GM23248 (cell line): ENCODE data around the gene NPIPA5. TPM values are rescaled to one million over a fixed set of nuclear protein-coding genes. Genes with fewer than 3 reads are reported as not detected.
"Not testable (repeated sequence)": the region's sequence is repeated elsewhere in the genome, so short reads cannot be mapped to it uniquely, and the experiment has no call there.

Source experiments
- DNase-seq: peaks from one replicate; pipeline ENCODE4 v3.0.0-alpha.2; 2015
- H2AFZ ChIP-seq: fragments of 200-600 bp; sonication (generic); 2 replicates; pipeline ENCODE4 v1.6.1; 2016; ENCODE audit warnings: antibody characterized with exemption
- H3F3A ChIP-seq: fragments of 200-600 bp; sonication (generic); 2 replicates; pipeline ENCODE4 v1.6.1; 2016; ENCODE audit warnings: mild to moderate bottlenecking, antibody characterized with exemption, mixed run types; ENCODE audit not compliant: insufficient read depth
- H3K27ac ChIP-seq: fragments of 200-600 bp; sonication (generic); 2 replicates; pipeline ENCODE4 v1.5.1; 2016; ENCODE audit warnings: mild to moderate bottlenecking
- H3K27me3 ChIP-seq: fragments of 200-600 bp; sonication (generic); replicated peaks from 2 replicates; pipeline ENCODE4 v1.6.1; 2016; ENCODE audit warnings: mild to moderate bottlenecking; ENCODE audit not compliant: insufficient read depth
- H3K36me3 ChIP-seq: fragments of 200-600 bp; sonication (generic); 2 replicates; pipeline ENCODE4 v1.6.1; 2016; ENCODE audit warnings: low read depth, mild to moderate bottlenecking
- H3K4me1 ChIP-seq: fragments of 200-600 bp; sonication (generic); 2 replicates; pipeline ENCODE4 v1.6.1; 2016; ENCODE audit warnings: mild to moderate bottlenecking; ENCODE audit not compliant: insufficient read depth
- H3K4me2 ChIP-seq: fragments of 200-600 bp; sonication (generic); one replicate; pipeline ENCODE4 v1.6.1; 2016; ENCODE audit warnings: mild to moderate bottlenecking; ENCODE audit not compliant: unreplicated experiment
- H3K4me3 ChIP-seq: fragments of 200-600 bp; sonication (generic); 2 replicates; pipeline ENCODE4 v1.5.1; 2016; ENCODE audit warnings: mild to moderate bottlenecking
- H3K79me2 ChIP-seq: fragments of 200-600 bp; sonication (generic); 2 replicates; pipeline ENCODE4 v1.6.1; 2016; ENCODE audit warnings: mild to moderate bottlenecking; ENCODE audit not compliant: insufficient read depth
- H3K9ac ChIP-seq: fragments of 200-600 bp; sonication (generic); 2 replicates; pipeline ENCODE4 v1.6.1; 2016; ENCODE audit warnings: mild to moderate bottlenecking
- H3K9me2 ChIP-seq: fragments of 200-600 bp; sonication (generic); 2 replicates; pipeline ENCODE4 v1.6.1; 2016; ENCODE audit warnings: mixed run types, mild to moderate bottlenecking, moderate library complexity; ENCODE audit not compliant: insufficient read depth
- H3K9me3 ChIP-seq: fragments of 200-600 bp; sonication (generic); one replicate; pipeline ENCODE4 v1.6.1; 2017; ENCODE audit warnings: low read depth
- H4K20me1 ChIP-seq: fragments of 200-600 bp; sonication (generic); 2 replicates; pipeline ENCODE4 v1.6.0; 2016; ENCODE audit not compliant: insufficient read depth
- EZH2 ChIP-seq: fragments of 200-600 bp; sonication (generic); IDR thresholded peaks from 2 replicates; pipeline ENCODE4 v1.6.1; 2018; ENCODE audit warnings: antibody characterized with exemption, mild to moderate bottlenecking; ENCODE audit not compliant: insufficient read depth, poor library complexity, severe bottlenecking
- EZH2phosphoT487 ChIP-seq: fragments of 200-600 bp; sonication (generic); IDR thresholded peaks from 2 replicates; pipeline ENCODE4 v1.6.1; 2018; ENCODE audit warnings: antibody characterized with exemption, moderate library complexity, mild to moderate bottlenecking, low read depth; ENCODE audit not compliant: insufficient read depth
- WGBS, 2 experiments: methylation state at CpG; one replicate each; pipeline ENCODE4 v1.1.6; 2015 to 2017; ENCODE audit warnings: low lambda C conversion rate in 2 of 2, low coverage in 1 of 2; ENCODE audit errors: missing lambda C conversion rate in 2 of 2; 5-methylcytosine and 5-hydroxymethylcytosine counted together
- in situ Hi-C: fragments of 300-500 bp; cut with MboI; formaldehyde crosslinking; loops from 2 replicates; pipeline ENCODE4 v1.15.0; 2020
- polyA plus RNA-seq: library from polyadenylated mRNA; unstranded; fragments of >200 nt; fragmentation: Nextera tagmentation; extraction: Ambion mirVana; gene quantifications from 2 replicates; pipeline ENCODE4 v1.2.1, GENCODE V29; 2016
- total RNA-seq: library from RNA; depleted of rRNA; stranded (reverse); fragments of >200 nt; shearing (Covaris generic); gene quantifications from 2 replicates; pipeline ENCODE4 v1.2.3, GENCODE V29; 2014

Gene NPIPA5
- total and polyA plus RNA-seq, 2 experiments from 2014 or later = 1.4 TPM; not detected in 1

- no peak for TF ChIP-seq EZH2
- no peak for TF ChIP-seq EZH2phosphoT487
- WGBS, 2 experiments = 53 to 56% methylated on average over 4 of the region's 4 CpGs
Measured at GRCh38 chr16:15404792-15405191, 26.7 kb upstream of the NPIPA5 start.

GRCh38 chr16:15404091-15404490 is 26.0 kb upstream of the NPIPA5 start:
- not testable (repeated sequence) for H3K27ac ChIP-seq, DNase-seq, H3K4me2 ChIP-seq, H3K4me3 ChIP-seq, H3K36me3 ChIP-seq, H3K9me3 ChIP-seq, H3F3A ChIP-seq, H3K9me2 ChIP-seq, H3K9ac ChIP-seq, H2AFZ ChIP-seq, H3K79me2 ChIP-seq, H3K4me1 ChIP-seq, H4K20me1 ChIP-seq, H3K27me3 ChIP-seq
- 94 to 97% methylated on average over 3 of the region's 3 CpGs for WGBS, 2 experiments
- in situ Hi-C loops = loop anchor here (25.0 kb wide), 1 partner anchor 592 kb away; no protein-coding TSS in a partner anchor

More at GRCh38 chr16:15404792-15405191, 26.7 kb upstream of the NPIPA5 start:
- H3K4me2 ChIP-seq = no peak overlapping the region
- H3K4me1 ChIP-seq = no peaks in the 10 kb centered on the region
- no peaks in the 10 kb centered on the region for H3K79me2 ChIP-seq
- H3K9me3 ChIP-seq = no peaks in the 10 kb centered on the region
- no peaks in the 10 kb centered on the region for H3K27me3 ChIP-seq
- in situ Hi-C loops = loop anchor here (25.0 kb wide), 1 partner anchor 592 kb away; no protein-coding TSS in a partner anchor
- no peak overlapping the region for H3K27ac ChIP-seq
- no peaks in the 10 kb centered on the region for H4K20me1 ChIP-seq
- H3K4me3 ChIP-seq = no peak overlapping the region
- H3K9me2 ChIP-seq = no peaks in the 10 kb centered on the region
- no peak overlapping the region for H2AFZ ChIP-seq
- H3K9ac ChIP-seq = no peak overlapping the region
- no peaks in the 10 kb centered on the region for H3F3A ChIP-seq
- peak; percentile 10 for DNase-seq
- no peaks in the 10 kb centered on the region for H3K36me3 ChIP-seq

GRCh38 chr16:15403392-15403995 is 25.4 kb upstream of the NPIPA5 start:
- no peaks in the 10 kb centered on the region for H3K4me1 ChIP-seq
- TF ChIP-seq EZH2phosphoT487 = no peak
- no peak overlapping the region for H3K4me3 ChIP-seq
- H3K27me3 ChIP-seq = no peaks in the 10 kb centered on the region
- no peak overlapping the region for H3K4me2 ChIP-seq
- WGBS, 2 experiments = 90 to 91% methylated on average over 9 of the region's 9 CpGs
- H2AFZ ChIP-seq = no peak overlapping the region
- H3K27ac ChIP-seq = no peak overlapping the region
- peak; percentile 19 for DNase-seq
- no peaks in the 10 kb centered on the region for H4K20me1 ChIP-seq
- H3K79me2 ChIP-seq = no peaks in the 10 kb centered on the region
- in situ Hi-C loops = loop anchor here (25.0 kb wide), 1 partner anchor 591 kb away; no protein-coding TSS in a partner anchor
- H3K9ac ChIP-seq = no peak overlapping the region
- H3K9me3 ChIP-seq = no peaks in the 10 kb centered on the region
- H3K9me2 ChIP-seq = no peaks in the 10 kb centered on the region
- H3F3A ChIP-seq = no peaks in the 10 kb centered on the region
- no peaks in the 10 kb centered on the region for H3K36me3 ChIP-seq

- DNase-seq = no peak
- H2AFZ ChIP-seq = no peak overlapping the region
- H3K4me1 ChIP-seq = no peaks in the 10 kb centered on the region
- no peaks in the 10 kb centered on the region for H3K9me3 ChIP-seq
- no peak overlapping the region for H3K4me2 ChIP-seq
- H3K9ac ChIP-seq = no peak overlapping the region
- no peaks in the 10 kb centered on the region for H3K36me3 ChIP-seq
- H3K27me3 ChIP-seq = no peaks in the 10 kb centered on the region
- H3F3A ChIP-seq = no peaks in the 10 kb centered on the region
- H3K79me2 ChIP-seq = no peaks in the 10 kb centered on the region
- no peaks in the 10 kb centered on the region for H4K20me1 ChIP-seq
- in situ Hi-C loops = loop anchor here (25.0 kb wide), 1 partner anchor 590 kb away; no protein-coding TSS in a partner anchor
- TF ChIP-seq EZH2phosphoT487 (no peak), EZH2 (no peak)
- WGBS, 2 experiments = 95 to 99% methylated on average over 3 of the region's 3 CpGs
- no peak overlapping the region for H3K27ac ChIP-seq
- H3K9me2 ChIP-seq = no peaks in the 10 kb centered on the region
- no peak overlapping the region for H3K4me3 ChIP-seq
Measured at GRCh38 chr16:15401972-15402371, 23.9 kb upstream of the NPIPA5 start.

- not testable (repeated sequence) for H3K27me3 ChIP-seq, H3K36me3 ChIP-seq, H3K79me2 ChIP-seq, H3K9me3 ChIP-seq, DNase-seq, H3K9ac ChIP-seq, H3K4me2 ChIP-seq, H4K20me1 ChIP-seq, H3K9me2 ChIP-seq, H3K4me3 ChIP-seq, H3K27ac ChIP-seq, H2AFZ ChIP-seq, H3F3A ChIP-seq, H3K4me1 ChIP-seq
- 94 to 95% methylated on average over 6 of the region's 6 CpGs for WGBS, 2 experiments
- in situ Hi-C loops = loop anchor here (25.0 kb wide), 1 partner anchor 588 kb away; no protein-coding TSS in a partner anchor
Measured at GRCh38 chr16:15400314-15400713, 22.2 kb upstream of the NPIPA5 start.
